Hepatocyte (in vitro differentiated cells): ENCODE data around the gene PPP5C.

Experiments used
- CTCF ChIP-seq: fragments of 200-600 bp; sonication (generic); IDR thresholded peaks from 2 replicates; pipeline ENCODE4 v1.5.1; 2016; ENCODE audit warnings: antibody characterized with exemption, mild to moderate bottlenecking; ENCODE audit not compliant: poor library complexity
- EZH2 ChIP-seq: fragments of 200-600 bp; sonication (generic); IDR thresholded peaks from 2 replicates; pipeline ENCODE4 v1.6.1; 2016; ENCODE audit warnings: antibody characterized with exemption, mild to moderate bottlenecking, borderline replicate concordance

DNA sequence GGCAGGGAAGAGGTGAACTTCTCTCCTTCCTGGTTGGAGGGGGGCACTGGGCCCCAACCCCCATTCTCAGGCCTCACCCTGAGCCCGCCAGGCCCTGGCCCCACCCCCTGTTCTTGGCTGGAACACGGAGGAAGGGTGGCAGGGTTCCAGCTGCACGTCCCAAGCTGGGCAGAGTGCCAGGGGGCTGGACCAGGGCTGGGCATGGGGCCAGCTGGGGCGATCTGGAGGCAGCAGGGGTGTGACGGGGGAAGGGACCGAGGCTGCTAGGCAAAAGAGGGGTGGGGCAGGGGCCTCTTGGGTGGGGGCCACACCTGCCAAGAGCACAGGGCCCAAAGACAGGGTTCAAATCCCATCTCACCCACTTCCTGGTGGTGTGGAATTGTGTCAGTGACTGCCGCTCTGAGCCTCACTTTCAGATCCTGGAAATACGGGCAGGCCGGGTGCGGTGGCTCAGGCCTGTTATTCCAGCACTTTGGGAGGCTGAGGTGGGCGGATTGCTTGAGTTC, 47.8 kb upstream of the PPP5C start:
- no peak for TF ChIP-seq CTCF
- TF ChIP-seq EZH2: no peak
